ENCODE data around the gene CASP7. TPM values are rescaled to one million over a fixed set of nuclear protein-coding genes. Genes with fewer than 3 reads are reported as not detected.

The CASP7 gene
- total and polyA plus RNA-seq, 8 donors: 34.0 to 50.5 (median 43.7) TPM

- H3K36me3 ChIP-seq: peaks cover 0 to 14% of the 10 kb centered on the region in 2 donors
- no peak for TF ChIP-seq CTCF (IDR thresholded peaks at IDR 0.05)
- no peaks in the 10 kb centered on the region for H3K9me3 ChIP-seq
- ATAC-seq (no peak), DNase-seq (no peak)
- H3K4me1 ChIP-seq: peaks cover 4 to 7% of the 10 kb centered on the region in 2 donors
- H3K27me3 ChIP-seq: no peaks in the 10 kb centered on the region
- H3K27ac ChIP-seq: no peak overlapping the region
- intact Hi-C loops (cut with DNase I): loop anchor here in 1 of 2 donors (10.0 kb wide), 1 partner anchor 391 kb away; no protein-coding TSS in a partner anchor
- H3K4me3 ChIP-seq: no peak overlapping the region
These were observed 33.9 kb downstream of the CASP7 start for GRCh38 chr10:113713640-113713982.

DNA sequence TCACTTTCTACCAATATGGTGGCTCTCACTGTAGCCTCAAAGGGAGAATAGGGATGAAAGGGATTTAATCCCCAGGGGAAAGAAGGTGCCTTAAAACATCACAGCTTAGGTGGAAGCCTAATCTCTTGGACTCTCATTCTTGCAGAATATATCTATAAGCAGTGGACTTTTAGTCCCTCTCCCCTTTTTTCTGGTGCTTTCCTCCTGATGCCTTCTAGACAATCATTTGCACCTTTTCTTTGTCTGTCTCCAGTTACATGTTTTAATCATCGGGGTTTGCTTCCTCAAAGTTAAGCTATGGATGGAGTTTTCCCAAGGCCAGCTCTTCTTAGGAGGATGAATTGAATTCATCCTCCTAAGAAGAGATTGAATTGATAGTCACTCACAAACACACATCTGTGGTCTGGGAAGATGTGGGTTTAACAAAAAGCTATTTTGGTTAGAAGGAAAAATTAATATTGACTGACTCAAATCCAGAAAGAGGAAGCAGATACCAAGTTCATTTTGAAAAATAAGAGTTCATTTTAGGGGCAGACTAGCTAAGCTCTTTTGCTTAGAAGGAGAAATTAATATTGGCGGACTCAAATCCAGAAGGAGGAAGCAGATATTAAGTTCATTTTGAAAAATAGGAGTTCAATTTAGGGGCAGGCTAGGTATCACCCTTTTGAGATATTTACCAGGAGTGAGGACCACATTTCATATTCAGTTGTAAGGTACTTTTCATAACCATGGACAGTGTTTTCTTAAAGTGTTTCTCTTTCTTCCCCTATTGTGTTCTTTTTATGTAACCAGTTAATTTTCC lies 36.6 kb downstream of the CASP7 start:
- Histone ChIP-seq H3K4me1 (no peaks in the 10 kb centered on the region), H3K27ac (no peak overlapping the region), H3K4me3 (no peak overlapping the region), H3K27me3 (no peaks in the 10 kb centered on the region), H3K36me3 (peaks cover 0 to 34% of the 10 kb centered on the region in 2 donors), H3K9me3 (no peaks in the 10 kb centered on the region)
- no peak for DNase-seq
- TF ChIP-seq CTCF (IDR thresholded peaks at IDR 0.05): no peak
- intact Hi-C loops (cut with DNase I): loop anchor here in 1 of 2 donors (10.0 kb wide), 1 partner anchor 388 kb away; no protein-coding TSS in a partner anchor
- no peak for ATAC-seq

GRCh38 chr10:113718969-113719822 lies 39.5 kb downstream of the CASP7 start:
- H3K4me3 ChIP-seq: no peak overlapping the region
- H3K27ac ChIP-seq: no peak overlapping the region
- no peak for TF ChIP-seq CTCF (IDR thresholded peaks at IDR 0.05)
- no peaks in the 10 kb centered on the region for H3K27me3 ChIP-seq
- H3K36me3 ChIP-seq: peaks cover 0 to 58% of the 10 kb centered on the region in 2 donors
- no peak for DNase-seq
- ATAC-seq: no peak
- no peaks in the 10 kb centered on the region for H3K9me3 ChIP-seq
- no peaks in the 10 kb centered on the region for H3K4me1 ChIP-seq
- intact Hi-C loops (cut with DNase I): loop anchor here in 1 of 2 donors (10.0 kb wide), 1 partner anchor 386 kb away; no protein-coding TSS in a partner anchor

GRCh38 chr10:113720386-113720785 lies 40.7 kb downstream of the CASP7 start:
- intact Hi-C loops (cut with DNase I): no loop called here
- Histone ChIP-seq H3K9me3 (no peaks in the 10 kb centered on the region), H3K36me3 (peaks cover 0 to 65% of the 10 kb centered on the region in 2 donors), H3K4me1 (no peaks in the 10 kb centered on the region), H3K27me3 (no peaks in the 10 kb centered on the region), H3K27ac (no peak overlapping the region), H3K4me3 (no peak overlapping the region)
- ATAC-seq: no peak
- TF ChIP-seq CTCF (IDR thresholded peaks at IDR 0.05): no peak
- DNase-seq: no peak

All from left lung (tissue), 10 donors.